Stimulated activated CD8-positive, alpha-beta memory T cell treated with anti-CD3 and anti-CD28 coated beads, Interleukin-2, amount 100 ng/mL, for 48 hours (primary cell): ENCODE results near the gene SLC26A9.

Source experiments
- DNase-seq, 2 donors: peaks; one replicate each; pipeline ENCODE4 v3.0.0-alpha.2; 2020; ENCODE audit warnings: low read depth in 2 of 2

SLC26A9 gene

DNA sequence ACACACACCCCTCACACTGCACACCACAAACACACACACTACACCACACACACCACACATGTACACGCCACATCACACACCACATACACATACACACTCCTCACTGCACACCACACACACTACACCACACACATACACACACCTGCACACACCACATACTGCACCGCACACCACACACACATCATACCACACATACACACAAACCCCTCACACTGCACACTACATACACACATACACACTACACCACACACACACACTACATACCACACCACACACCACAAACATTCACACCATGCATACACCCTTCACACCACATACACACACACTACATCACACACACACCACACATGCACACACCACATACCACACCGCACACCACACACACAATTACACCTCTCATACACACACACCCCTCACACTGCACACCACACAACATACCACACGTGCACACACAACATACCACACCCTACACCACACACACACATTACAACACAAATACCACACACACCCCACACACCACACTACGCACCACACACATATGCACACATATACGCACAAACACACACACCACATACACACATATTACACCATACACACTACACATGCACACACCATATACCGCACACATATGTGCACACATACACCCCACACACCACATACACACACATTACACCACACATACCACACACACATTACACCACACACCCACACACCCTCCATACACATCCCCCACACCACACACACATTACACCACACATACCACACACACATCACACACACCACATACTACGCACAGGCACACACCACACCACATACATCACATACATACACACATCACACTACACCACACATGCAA lies 30.3 kb upstream of the SLC26A9 start:
- no peak for DNase-seq

DNA sequence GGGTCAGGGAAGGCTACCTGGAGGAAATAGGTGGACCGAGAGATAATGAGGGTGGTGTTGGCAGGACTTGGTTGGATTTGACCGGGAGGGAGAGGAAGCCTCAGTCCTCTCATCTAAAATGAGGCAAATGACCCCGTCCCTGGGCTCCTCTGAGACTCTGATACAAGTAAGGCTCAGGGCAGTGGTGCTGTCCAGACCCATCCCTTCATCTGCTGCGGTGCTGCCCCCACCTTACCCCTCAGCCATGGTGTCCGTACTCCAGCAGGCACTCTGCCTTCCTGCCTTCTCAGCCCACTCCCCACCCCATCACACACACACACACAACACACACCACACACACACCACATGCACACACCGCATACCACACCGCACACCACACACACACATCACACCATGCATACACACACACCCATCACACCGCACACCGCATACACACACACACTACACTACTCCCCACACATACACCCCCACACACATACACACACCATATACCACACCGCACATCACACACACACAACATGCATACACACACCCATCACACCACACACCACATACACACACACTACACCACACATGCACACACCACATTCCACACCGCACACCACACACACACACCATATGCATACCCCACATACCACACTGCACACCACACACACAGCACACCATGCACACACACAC lies 29.4 kb upstream of the SLC26A9 start:
- no peak for DNase-seq

GRCh38 chr1:205972081-205972480 lies 28.8 kb upstream of the SLC26A9 start:
- DNase-seq: no peak

- DNase-seq: no peak
Observed at GRCh38 chr1:205971082-205971481, 27.8 kb upstream of the SLC26A9 start.

GRCh38 chr1:205970486-205970885 lies 27.2 kb upstream of the SLC26A9 start:
- no peak for DNase-seq

DNA sequence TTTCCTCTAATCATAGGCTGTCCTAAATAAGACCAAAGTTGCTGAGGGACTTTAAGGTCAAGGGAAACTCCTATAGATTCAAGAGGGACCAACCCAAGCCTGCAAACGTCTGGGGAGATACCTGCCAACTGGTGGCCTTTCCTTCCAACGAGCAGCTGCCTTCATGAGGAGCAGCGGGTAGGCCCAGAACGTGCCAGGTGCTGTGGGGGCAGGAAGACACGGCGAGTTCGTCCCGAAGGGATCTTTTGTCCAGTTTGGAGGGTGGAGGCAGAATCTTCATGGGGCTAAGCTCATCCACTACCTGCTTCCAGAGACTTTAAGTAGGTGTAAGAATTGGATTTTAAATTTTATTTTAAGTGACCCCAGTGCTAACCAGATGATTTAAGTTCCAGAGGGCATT lies 26.0 kb upstream of the SLC26A9 start:
- no peak for DNase-seq

DNA sequence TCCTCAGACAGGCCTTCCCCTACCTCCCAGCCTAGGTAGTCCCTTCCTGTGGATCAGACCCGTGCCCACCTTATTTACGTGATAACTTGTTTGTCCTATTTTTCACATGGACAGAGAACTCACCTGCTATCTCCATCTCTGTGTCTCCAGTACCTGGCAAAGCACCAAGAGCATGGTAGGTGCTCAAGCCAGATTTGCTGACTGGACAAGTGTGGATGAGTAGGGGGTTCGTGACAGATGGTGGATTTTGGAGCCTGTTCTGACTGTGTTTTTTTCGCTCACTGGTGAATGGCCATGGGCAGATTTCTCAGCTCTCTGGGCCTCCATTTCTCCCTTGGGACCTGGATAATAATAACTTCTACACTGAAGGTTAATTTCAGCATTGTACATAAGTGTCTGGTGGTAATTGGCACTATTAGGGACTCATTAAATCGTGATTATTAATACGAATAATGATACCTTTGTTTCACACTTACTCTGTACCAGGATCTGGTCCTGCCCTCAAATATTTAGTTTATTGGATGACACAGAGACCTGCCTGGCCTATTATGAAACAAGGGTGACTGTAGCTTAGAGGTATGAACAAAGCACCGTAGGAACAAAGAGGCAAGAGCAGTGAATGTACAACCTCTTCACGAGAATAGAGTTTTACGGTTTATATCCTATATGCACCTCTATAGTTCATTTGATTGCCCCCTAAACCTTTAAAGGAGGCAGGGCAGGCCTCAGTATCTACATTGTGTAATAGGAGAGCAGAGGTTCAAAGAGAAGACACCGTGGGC lies 24.5 kb upstream of the SLC26A9 start:
- DNase-seq: no peak

DNA sequence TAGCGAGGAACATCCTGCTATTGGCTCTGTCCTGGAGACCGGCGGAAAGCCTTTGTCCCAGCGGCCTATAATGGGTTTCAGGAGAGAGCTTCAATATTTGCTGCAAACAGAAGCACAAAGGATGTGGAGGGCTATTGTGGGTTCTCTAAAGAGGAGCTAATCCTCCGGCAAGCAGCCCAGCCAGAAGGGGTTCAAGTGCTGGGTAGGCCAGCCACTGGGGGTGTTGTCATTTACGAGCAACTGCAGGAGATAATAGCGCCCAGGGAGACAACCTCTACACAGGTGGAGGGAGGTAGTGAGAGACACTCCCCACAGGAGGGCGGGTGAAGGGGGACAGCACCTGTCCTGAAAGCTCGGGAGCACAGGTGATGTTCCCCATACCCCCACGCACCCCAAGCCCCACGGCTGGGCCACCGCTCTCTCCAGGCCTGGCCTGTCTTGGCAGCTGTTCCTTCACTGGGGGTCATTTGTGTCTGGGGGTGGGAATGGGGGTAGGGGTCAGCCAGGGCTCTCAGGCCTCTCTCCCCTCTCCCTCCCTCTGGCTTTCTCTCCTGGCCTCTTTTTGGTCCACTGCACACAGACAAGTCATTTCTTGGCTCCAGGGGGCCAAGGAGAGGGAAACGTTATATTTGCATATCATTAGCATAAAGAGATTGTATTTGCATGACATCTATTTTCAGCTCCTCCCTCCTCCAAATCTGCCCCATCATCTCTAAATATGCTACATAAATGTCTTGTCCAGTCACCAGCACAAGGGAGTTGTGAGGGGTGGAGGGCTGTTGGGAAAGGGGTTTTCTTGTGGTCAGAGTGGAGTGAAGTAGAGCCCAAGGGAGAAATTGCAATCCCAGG lies 22.0 kb upstream of the SLC26A9 start:
- no peak for DNase-seq

DNA sequence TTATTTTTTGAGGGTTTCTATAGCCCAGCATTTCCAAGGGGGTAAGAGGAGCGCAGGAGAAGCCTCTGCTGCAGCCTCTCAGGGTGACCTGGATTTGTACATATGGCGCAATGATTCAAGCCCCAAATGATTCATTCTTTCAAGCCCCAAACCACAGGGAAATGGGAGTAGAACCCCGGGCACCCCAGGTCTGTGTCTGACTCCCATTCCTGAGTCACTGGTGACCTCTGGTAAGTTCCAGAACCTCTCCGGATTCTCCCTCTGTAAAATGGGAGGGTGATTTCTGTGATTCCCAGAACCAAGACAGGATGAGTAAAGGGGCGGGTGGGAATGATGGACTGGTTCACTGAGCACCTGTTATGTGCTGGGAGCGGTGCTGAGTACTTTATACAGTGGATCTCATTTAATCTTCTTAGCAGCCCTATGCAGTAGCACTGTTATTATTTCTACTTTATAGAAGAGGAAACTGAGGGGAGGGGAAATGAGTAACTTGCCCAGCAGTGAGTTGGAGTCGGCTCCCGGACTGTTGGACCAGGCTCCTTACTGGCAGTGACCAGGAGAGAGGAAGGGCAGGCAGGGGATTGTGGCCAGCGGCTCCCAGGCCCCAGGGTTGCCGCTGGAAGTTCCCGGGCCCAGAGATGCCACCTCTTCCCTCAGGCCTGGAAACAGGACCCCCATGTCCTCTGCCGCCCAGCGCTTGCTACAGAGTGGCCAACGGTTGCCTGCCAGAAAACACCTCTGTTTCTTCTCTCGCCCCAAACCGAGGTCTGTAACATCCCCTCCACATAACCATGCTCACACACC lies 20.3 kb upstream of the SLC26A9 start:
- DNase-seq: no peak

DNA sequence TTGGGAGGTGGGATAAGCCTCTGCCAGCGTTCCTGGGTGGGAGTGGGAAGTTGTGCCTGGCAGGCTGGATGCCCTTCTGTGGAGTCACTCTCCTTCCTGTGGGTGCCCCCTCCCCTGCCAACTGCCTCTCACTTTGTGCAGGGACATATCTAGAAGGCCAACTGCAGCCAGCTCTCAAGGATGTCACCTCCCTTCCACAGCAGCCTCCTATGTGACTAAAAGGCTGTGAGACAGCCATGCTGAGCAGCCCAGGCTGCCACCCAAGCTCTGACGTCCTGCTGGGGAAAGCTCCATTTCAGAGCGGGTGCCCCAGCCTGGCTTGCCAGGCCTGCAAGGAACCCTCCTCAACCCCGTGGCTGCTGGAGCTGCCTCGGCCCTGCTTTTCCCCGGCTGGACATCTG lies 19.6 kb upstream of the SLC26A9 start:
- DNase-seq: no peak

DNA sequence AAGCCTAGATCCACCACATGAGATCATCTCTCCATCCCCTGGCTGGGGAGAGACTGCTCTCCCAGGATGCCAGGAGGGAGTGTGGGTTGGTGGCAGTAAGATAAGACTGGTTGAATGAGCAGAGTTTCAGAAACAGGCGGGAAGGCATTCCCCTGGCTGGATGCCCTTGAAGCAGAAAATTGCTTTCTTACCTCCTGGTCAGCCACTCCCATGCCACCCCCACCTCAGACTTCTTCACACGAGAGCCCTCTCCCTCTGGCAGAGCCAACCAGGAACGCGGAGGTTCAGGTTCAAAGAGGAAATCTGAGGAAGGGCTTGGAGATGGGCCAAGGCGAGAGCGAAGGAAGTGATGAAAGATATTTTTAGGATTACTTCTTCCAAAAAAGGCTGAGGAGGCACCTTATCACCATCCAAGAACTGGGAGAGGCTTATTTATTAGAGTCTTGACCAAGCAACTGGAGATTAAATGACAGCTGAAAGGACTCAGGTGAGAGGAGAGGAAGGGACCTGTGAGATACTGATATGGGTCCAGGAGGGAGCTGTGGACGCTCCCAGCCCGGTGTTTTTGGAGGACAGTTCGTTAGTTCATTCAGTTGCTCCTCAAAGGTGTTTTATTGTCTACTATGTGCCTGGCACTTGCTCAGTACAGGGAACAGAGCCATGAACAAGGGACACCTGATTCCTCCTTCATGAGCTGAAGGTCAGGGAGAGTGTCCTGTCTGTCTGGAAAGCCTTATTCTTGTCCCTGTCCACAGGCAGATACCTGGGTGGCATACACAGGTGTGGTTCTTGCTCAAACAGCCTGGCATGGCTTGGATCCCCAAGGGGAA lies 18.9 kb upstream of the SLC26A9 start:
- DNase-seq: no peak

DNA sequence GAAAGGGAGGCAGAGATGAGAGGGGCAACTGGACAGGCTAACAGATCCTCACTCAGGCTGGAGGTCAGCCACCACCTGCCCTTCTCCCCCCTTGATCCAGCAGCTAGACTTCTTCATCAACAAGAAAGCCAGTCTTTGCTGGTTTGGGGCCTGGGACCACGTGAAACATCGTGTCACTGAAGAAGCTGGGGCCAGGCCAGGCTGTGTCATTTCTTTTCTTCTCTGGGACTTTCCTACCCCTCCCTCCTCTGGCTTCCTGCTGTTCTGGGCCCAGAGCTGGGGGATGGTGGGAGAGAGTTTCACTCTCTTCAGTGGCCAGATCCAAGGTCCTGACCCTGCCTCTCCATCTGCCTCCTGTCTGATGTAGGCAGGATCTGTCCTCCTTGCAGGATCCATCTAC lies 18.1 kb upstream of the SLC26A9 start:
- no peak for DNase-seq

DNA sequence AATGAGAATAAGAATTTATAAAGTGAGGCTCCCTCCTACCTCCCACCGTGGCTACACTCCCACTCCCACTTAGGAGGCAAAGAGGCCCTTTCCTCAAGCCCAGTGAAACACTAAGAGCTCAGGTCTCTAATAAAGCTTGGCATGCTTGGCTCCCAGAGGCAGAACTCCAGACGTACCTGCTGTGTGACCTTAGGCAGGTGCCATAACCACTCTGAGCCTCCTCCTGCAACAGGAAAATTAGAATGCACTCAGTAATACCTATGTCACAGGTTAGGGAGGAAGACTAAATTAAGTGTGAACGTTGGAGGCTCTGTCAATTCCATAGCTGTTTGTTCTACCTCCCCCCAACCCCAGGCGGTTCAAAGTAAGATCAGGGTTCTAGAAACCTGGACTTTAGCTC lies 16.5 kb upstream of the SLC26A9 start:
- DNase-seq: no peak

DNA sequence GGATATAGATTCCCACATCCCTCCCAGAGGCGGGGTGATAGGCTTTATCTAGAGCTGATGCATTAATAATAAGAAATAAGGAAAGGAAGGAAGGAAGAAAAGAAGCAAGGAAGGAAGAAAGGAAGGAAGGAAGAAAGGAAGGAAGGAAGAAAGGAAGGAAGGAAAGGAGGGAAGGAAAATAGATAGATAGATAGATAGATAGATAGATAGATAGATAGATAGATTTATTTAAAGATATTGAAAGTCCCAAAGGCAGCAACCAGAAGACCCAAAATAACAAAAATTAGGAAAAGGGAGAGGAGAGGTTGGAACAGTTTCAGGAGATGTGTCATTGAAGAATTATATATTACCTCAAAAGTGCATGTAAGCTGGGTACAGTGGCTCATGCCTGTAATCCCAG lies 12.2 kb upstream of the SLC26A9 start:
- DNase-seq: no peak

DNA sequence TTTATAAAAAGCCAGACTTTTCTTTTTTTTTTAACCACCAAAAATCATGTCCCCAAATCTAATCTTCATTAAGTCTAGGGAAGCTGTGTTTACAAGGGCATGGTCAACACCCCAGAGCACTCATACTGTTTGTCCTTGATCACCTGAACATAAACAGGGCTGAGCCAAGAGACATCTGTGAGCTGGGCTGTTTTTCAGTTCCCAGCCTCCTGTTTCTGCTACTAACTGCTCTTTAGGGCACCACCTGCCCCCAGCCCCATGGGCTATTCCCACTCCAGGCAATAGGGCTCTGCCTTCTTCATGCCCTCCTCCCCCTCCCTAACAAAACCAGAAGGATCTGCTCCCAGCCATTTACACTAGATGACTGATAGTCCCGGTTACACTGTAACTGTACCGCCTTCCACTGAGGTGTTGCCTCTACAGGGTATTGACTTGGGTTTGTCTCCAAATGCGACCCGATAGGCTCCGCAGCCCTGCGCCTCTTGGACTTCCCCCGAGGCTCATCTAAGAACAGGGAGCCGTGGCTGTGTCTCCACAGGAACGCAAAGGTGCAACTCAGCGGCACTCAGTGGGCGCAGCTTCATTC lies 11.7 kb upstream of the SLC26A9 start:
- no peak for DNase-seq

GRCh38 chr1:205951746-205952145 lies 8.5 kb upstream of the SLC26A9 start:
- no peak for DNase-seq

- no peak for DNase-seq
Observed at GRCh38 chr1:205950826-205951549, 7.7 kb upstream of the SLC26A9 start.

DNA sequence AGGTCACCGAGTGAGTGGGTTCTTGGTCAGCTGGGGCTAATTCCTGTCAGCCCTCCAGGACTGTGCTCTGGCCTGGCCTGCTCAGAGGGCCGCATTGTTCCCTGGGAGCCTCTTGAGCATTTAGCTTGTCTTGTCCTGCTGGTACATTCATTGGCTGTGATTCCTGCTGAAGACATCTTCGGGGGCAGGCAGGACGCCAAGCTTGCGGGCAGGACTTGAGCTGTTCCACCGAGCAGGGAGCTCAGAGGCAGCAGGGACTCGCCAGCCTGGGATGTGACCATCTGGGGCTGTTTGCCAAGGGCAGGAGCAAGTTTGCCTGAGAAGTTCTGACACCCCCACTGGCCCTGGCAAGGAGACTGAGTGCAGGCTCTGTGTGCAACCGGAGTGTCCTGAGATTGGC lies 7.0 kb upstream of the SLC26A9 start:
- no peak for DNase-seq

GRCh38 chr1:205949753-205950152 lies 6.5 kb upstream of the SLC26A9 start:
- no peak for DNase-seq
